Peyer's patch (tissue), 4 donors: ENCODE data around the gene PPP1R3D. TPM values are rescaled to one million over a fixed set of nuclear protein-coding genes. Genes with fewer than 3 reads are reported as not detected.

Source experiments
- DNase-seq, 3 donors: peaks; one replicate each; pipeline ENCODE4 v3.0.0-alpha.2; 2017 to 2019
- H3K27ac ChIP-seq, 4 donors: fragments of 200-600 bp; sonication (generic); one replicate each; pipeline ENCODE4 v1.5.1; 2016 to 2019
- H3K27me3 ChIP-seq, 2 donors: fragments of 200-600 bp; sonication (generic); one replicate each; pipeline ENCODE4 v1.5.1; 2019
- H3K36me3 ChIP-seq, 3 donors: fragments of 200-600 bp; sonication (generic); one replicate each; pipeline ENCODE4 v1.5.1; 2016 to 2019
- H3K4me1 ChIP-seq, 4 donors: fragments of 200-600 bp; sonication (generic); one replicate each; pipeline ENCODE4 v1.5.1; 2016 to 2019
- H3K4me3 ChIP-seq, 4 donors: fragments of 200-600 bp; sonication (generic); 1 replicate in 3 of 4; 2 replicates in 1 of 4; pipeline ENCODE4 v1.5.1; 2016 to 2019; ENCODE audit warnings: mild to moderate bottlenecking in 1 of 4
- H3K9me3 ChIP-seq, 4 donors: fragments of 200-600 bp; sonication (generic); one replicate each; pipeline ENCODE4 v1.5.1; 2016 to 2019; ENCODE audit warnings: mild to moderate bottlenecking in 1 of 4
- POLR2A ChIP-seq, 2 donors: fragments of 450-650 bp; IDR thresholded peaks; one replicate each; pipeline ENCODE4 v1.5.1; 2017; ENCODE audit warnings: antibody characterized with exemption in 2 of 2, mild to moderate bottlenecking in 2 of 2, moderate library complexity in 2 of 2
- total RNA-seq, 4 donors: library from RNA; depleted of rRNA; stranded (reverse); fragments of >200 nt; gene quantifications; one replicate each; pipeline ENCODE4 v1.1.0, GENCODE V29; 2016
- TF ChIP-seq, protein P1 (sequence below), 6 experiments: fragments of 450-650 bp in 4 of 6; fragments of 200-600 bp in 2 of 6; sonication (generic) in 1 of 6; IDR thresholded peaks; one replicate each; pipeline ENCODE4 v1.5.1; 2017 to 2019; ENCODE audit warnings: antibody characterized with exemption in 6 of 6, mild to moderate bottlenecking in 3 of 6, moderate library complexity in 1 of 6

Gene PPP1R3D
- total RNA-seq, 4 donors from 2014 or later, result 2.5 to 14.2 (median 9.0) TPM

DNA sequence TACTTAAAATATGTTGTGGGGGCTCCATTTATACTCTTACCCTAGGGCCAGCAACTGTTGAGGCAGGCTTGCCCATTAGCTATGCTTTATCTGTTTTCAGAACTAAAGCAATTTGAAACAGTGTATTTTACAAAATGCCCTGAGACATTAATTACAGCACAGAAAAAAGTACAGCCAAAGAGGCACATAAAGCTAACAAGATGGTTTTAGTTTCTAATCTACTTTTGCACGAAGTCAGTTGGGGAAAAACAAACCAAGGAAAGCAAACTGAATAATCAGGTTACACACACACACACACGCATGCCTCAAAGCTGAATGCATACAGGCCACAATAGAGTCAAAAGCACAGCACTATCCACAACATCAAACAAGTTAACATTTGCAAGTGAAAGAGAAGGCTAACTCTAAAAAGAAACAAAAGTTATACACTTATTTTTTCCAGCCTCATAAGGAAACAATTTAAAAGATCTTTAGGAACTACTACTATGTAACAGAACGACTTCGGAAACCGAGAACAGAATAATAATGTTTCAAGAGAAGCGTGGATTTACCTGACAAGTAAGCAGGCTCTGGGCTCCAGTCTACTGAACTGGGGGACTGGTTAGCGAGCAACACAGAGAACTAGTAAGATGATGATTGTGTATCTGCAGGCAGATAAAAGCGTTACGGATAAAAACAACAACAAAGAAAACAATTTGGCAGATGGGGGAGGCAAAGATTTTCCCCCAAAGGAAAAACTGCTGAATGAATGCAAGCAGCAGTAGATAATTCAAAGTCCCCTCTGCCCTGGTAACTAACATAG, 8.4 kb downstream of the PPP1R3D start:
- Histone ChIP-seq H3K4me1 (peaks cover 0 to 8% (median 0%) of the 10 kb centered on the region in 4 donors), H3K4me3 (no peak overlapping the region), H3K9me3 (no peaks in the 10 kb centered on the region), H3K27ac (no peak overlapping the region), H3K27me3 (no peaks in the 10 kb centered on the region), H3K36me3 (no peaks in the 10 kb centered on the region)
- no peak for TF ChIP-seq POLR2A (IDR thresholded peaks at IDR 0.05)
- TF ChIP-seq, protein P1, sequence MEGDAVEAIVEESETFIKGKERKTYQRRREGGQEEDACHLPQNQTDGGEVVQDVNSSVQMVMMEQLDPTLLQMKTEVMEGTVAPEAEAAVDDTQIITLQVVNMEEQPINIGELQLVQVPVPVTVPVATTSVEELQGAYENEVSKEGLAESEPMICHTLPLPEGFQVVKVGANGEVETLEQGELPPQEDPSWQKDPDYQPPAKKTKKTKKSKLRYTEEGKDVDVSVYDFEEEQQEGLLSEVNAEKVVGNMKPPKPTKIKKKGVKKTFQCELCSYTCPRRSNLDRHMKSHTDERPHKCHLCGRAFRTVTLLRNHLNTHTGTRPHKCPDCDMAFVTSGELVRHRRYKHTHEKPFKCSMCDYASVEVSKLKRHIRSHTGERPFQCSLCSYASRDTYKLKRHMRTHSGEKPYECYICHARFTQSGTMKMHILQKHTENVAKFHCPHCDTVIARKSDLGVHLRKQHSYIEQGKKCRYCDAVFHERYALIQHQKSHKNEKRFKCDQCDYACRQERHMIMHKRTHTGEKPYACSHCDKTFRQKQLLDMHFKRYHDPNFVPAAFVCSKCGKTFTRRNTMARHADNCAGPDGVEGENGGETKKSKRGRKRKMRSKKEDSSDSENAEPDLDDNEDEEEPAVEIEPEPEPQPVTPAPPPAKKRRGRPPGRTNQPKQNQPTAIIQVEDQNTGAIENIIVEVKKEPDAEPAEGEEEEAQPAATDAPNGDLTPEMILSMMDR (IDR thresholded peaks at IDR 0.05), result no peak
- no peak for DNase-seq

DNA sequence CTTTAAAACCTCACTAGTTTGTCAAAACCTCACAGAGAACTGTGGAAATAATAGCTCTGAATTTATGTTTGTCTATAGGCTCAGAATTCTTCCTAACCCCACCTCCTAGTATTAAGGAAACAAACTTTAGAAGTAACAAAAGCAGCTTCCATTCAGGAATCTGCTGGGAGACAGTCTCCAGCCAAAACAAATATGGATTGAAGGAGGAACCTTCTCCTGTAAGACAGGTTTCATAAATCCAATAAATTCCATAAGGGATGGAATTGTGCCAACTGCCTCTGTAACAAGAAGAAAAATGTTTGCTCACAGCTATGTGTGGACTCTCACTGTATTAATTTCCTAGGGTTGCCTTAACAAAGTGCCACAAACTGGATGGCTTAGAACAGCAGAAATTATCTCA, 14.2 kb downstream of the PPP1R3D start:
- no peaks in the 10 kb centered on the region for H3K27me3 ChIP-seq
- no peaks in the 10 kb centered on the region for H3K9me3 ChIP-seq
- no peaks in the 10 kb centered on the region for H3K36me3 ChIP-seq
- H3K4me1 ChIP-seq, result no peaks in the 10 kb centered on the region
- no peak overlapping the region for H3K4me3 ChIP-seq
- no peak overlapping the region for H3K27ac ChIP-seq
- TF ChIP-seq, protein P1 (IDR thresholded peaks at IDR 0.05), result no peak
- no peak for TF ChIP-seq POLR2A (IDR thresholded peaks at IDR 0.05)
- DNase-seq, result no peak

DNA sequence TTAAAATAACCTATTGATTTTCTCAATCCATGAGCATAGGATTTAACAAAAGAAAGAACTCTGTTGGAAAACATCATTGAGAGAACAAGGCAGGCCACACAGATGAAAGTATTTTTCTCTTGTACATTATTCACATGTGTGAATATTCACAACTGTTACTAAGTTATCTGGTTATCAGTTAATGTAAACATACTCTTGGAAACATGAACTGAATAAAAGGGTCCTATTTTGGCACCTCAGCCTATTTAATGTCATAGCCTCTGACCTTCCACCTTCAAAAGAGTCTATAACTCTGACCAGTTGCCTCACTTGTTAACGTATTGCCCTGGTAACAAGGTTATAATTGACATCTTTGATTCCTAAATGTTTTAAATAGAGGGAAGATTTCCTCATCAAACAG, 14.7 kb downstream of the PPP1R3D start:
- no peaks in the 10 kb centered on the region for H3K36me3 ChIP-seq
- no peak for DNase-seq
- no peak for TF ChIP-seq POLR2A (IDR thresholded peaks at IDR 0.05)
- TF ChIP-seq, protein P1 (IDR thresholded peaks at IDR 0.05), result no peak
- no peaks in the 10 kb centered on the region for H3K27me3 ChIP-seq
- no peak overlapping the region for H3K4me3 ChIP-seq
- H3K4me1 ChIP-seq, result no peaks in the 10 kb centered on the region
- H3K9me3 ChIP-seq, result no peaks in the 10 kb centered on the region
- no peak overlapping the region for H3K27ac ChIP-seq

DNA sequence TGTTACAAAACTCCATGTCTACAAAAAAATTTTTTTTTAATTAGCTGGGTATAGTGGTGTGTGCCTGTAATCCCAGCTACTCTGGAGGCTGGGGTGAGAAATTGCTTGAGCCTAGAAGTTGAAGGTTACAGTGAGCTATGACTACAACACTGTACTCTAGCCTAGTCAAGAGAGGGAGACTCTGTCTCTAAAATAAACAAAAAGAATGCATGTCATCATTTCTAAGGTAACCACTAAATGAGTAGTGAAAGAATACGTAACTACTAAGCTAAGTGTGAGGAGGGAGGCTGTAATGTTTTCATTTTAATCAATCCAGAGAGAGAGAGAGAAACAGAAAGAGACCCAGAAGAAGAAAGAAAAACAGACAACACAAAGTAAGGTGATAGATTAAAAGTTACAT, 16.6 kb downstream of the PPP1R3D start:
- TF ChIP-seq, protein P1 (IDR thresholded peaks at IDR 0.05), result no peak
- no peak for TF ChIP-seq POLR2A (IDR thresholded peaks at IDR 0.05)
- Histone ChIP-seq H3K9me3 (no peaks in the 10 kb centered on the region), H3K27me3 (no peaks in the 10 kb centered on the region), H3K4me3 (no peak overlapping the region), H3K27ac (no peak overlapping the region), H3K4me1 (no peaks in the 10 kb centered on the region), H3K36me3 (no peaks in the 10 kb centered on the region)
- DNase-seq, result no peak

DNA sequence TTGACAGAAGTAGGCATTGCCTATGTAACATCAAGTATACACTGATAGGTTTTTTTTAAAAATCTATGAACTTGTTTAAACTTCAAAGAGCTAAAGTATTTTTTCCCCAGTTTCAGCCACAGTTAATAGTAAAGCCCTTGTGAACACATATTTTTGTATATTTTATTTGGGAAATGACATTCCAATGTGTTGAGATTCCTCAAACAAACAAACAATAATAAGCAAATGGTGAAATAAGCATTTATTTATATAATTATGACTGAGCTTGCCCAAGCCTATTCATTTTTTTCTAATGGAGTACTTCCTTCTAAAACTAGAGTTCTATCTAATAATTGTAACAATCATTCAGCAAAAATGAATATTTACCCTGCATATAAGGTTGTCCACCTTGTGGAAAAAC, 19.2 kb downstream of the PPP1R3D start:
- Histone ChIP-seq H3K36me3 (no peaks in the 10 kb centered on the region), H3K9me3 (no peaks in the 10 kb centered on the region), H3K27me3 (no peaks in the 10 kb centered on the region), H3K4me3 (no peak overlapping the region), H3K27ac (no peak overlapping the region), H3K4me1 (no peaks in the 10 kb centered on the region)
- no peak for DNase-seq
- TF ChIP-seq, protein P1 (IDR thresholded peaks at IDR 0.05), result no peak
- no peak for TF ChIP-seq POLR2A (IDR thresholded peaks at IDR 0.05)
